ENCODE data around the gene ZSCAN22.

Gene ZSCAN22

GRCh38 chr19:58380037-58380661 is 53.4 kb downstream of the ZSCAN22 start:
- DNase-seq = no peak

- peak; percentile 94 for DNase-seq
These were observed 54.1 kb downstream of the ZSCAN22 start, which contains the start of gene ZNF837 for GRCh38 chr19:58380662-58381459. Gene ZNF837 (minus strand): TSS chr19:58381030. CDS start chr19:58369332, 11,698 bp downstream.

GRCh38 chr19:58381460-58382212 is 54.8 kb downstream of the ZSCAN22 start:
- no peak for DNase-seq

- DNase-seq = no peak
These were observed 56.3 kb downstream of the ZSCAN22 start for GRCh38 chr19:58382997-58383603.

GRCh38 chr19:58385313-58385890 is 58.6 kb downstream of the ZSCAN22 start:
- DNase-seq = no peak

GRCh38 chr19:58385891-58386575 is 59.2 kb downstream of the ZSCAN22 start:
- no peak for DNase-seq

- DNase-seq = peak; percentile 92
These were observed 60.0 kb downstream of the ZSCAN22 start, which contains the start of gene RPS5 for GRCh38 chr19:58386576-58387337. Gene RPS5 (plus strand): TSS chr19:58387269. CDS start chr19:58388138, 869 bp downstream.

- DNase-seq = no peak
These were observed 60.8 kb downstream of the ZSCAN22 start for GRCh38 chr19:58387338-58388174.

- DNase-seq = no peak
These were observed 61.4 kb downstream of the ZSCAN22 start for GRCh38 chr19:58388175-58388526.

All from effector CD8-positive, alpha-beta T cell (primary cell).